Mononuclear cell (primary cell): Measurements from ENCODE around the gene TSSK6. TPM values are rescaled to one million over a fixed set of nuclear protein-coding genes. Genes with fewer than 3 reads are reported as not detected.

Source experiments
- H3K27me3 ChIP-seq: 2 replicates; pipeline ENCODE4 v1.6.0; 2011; ENCODE audit warnings: low read length, control low read depth; ENCODE audit not compliant: insufficient read depth
- H3K4me1 ChIP-seq: 2 replicates; pipeline ENCODE4 v1.5.1; 2011; ENCODE audit warnings: mild to moderate bottlenecking, low read length, control low read depth; ENCODE audit not compliant: insufficient read depth
- H3K4me3 ChIP-seq: 2 replicates; pipeline ENCODE4 v1.5.1; 2011; ENCODE audit warnings: mild to moderate bottlenecking, low read length, moderate library complexity
- H3K9me3 ChIP-seq: 2 replicates; pipeline ENCODE4 v1.5.1; 2011; ENCODE audit warnings: low read depth, mild to moderate bottlenecking, control low read depth, low read length
- total RNA-seq: library from RNA; depleted of rRNA; stranded (reverse); fragments of >200 nt; gene quantifications from one replicate; pipeline ENCODE4 v1.2.3, GENCODE V29; 2012

Gene TSSK6
- total RNA-seq, 1 donor: 6.3 TPM

GRCh38 chr19:19539698-19540063, 24.3 kb upstream of the TSSK6 start:
- Histone ChIP-seq H3K4me3 (no peak overlapping the region), H3K9me3 (no peaks in the 10 kb centered on the region), H3K27me3 (peaks cover 16% of the 10 kb centered on the region), H3K4me1 (peaks cover 31% of the 10 kb centered on the region)

GRCh38 chr19:19538785-19539166, 23.4 kb upstream of the TSSK6 start:
- no peak overlapping the region for H3K4me3 ChIP-seq
- peaks cover 31% of the 10 kb centered on the region for H3K4me1 ChIP-seq
- no peaks in the 10 kb centered on the region for H3K9me3 ChIP-seq
- peaks cover 16% of the 10 kb centered on the region for H3K27me3 ChIP-seq

- Histone ChIP-seq H3K4me1 (peaks cover 31% of the 10 kb centered on the region), H3K9me3 (no peaks in the 10 kb centered on the region), H3K27me3 (peaks cover 16% of the 10 kb centered on the region), H3K4me3 (no peak within 1 kb of the TSS)
Measured at GRCh38 chr19:19538061-19538784, 22.9 kb upstream of the TSSK6 start, which contains the start of gene CILP2. CILP2 (plus strand) TSS chr19:19538265; CDS start chr19:19538350, 85 bp downstream.

- no peak overlapping the region for H3K4me3 ChIP-seq
- H3K9me3 ChIP-seq: no peaks in the 10 kb centered on the region
- peaks cover 16% of the 10 kb centered on the region for H3K27me3 ChIP-seq
- H3K4me1 ChIP-seq: peaks cover 28% of the 10 kb centered on the region
Measured at GRCh38 chr19:19537075-19538048, 22.0 kb upstream of the TSSK6 start.

GRCh38 chr19:19535311-19536191, 20.2 kb upstream of the TSSK6 start:
- H3K27me3 ChIP-seq: peaks cover 16% of the 10 kb centered on the region

GRCh38 chr19:19534556-19535265, 19.4 kb upstream of the TSSK6 start:
- H3K9me3 ChIP-seq: no peaks in the 10 kb centered on the region

More at GRCh38 chr19:19535311-19536191, 20.2 kb upstream of the TSSK6 start:
- H3K9me3 ChIP-seq: no peaks in the 10 kb centered on the region
- H3K4me1 ChIP-seq: peaks cover 14% of the 10 kb centered on the region
- H3K4me3 ChIP-seq: no peak overlapping the region

GRCh38 chr19:19533841-19534240, 18.5 kb upstream of the TSSK6 start:
- Histone ChIP-seq H3K9me3 (no peaks in the 10 kb centered on the region), H3K4me1 (peaks cover 14% of the 10 kb centered on the region), H3K4me3 (no peak overlapping the region), H3K27me3 (peaks cover 8% of the 10 kb centered on the region)

More at GRCh38 chr19:19534556-19535265, 19.4 kb upstream of the TSSK6 start:
- Histone ChIP-seq H3K4me3 (no peak overlapping the region), H3K4me1 (peaks cover 14% of the 10 kb centered on the region), H3K27me3 (peaks cover 12% of the 10 kb centered on the region)

GRCh38 chr19:19532806-19533701, 17.7 kb upstream of the TSSK6 start:
- Histone ChIP-seq H3K4me3 (no peak overlapping the region), H3K4me1 (peaks cover 9% of the 10 kb centered on the region), H3K9me3 (no peaks in the 10 kb centered on the region), H3K27me3 (peaks cover under 1% of the 10 kb centered on the region)

GRCh38 chr19:19531951-19532805, 16.8 kb upstream of the TSSK6 start:
- H3K4me1 ChIP-seq: peaks cover 6% of the 10 kb centered on the region
- H3K9me3 ChIP-seq: no peaks in the 10 kb centered on the region
- no peak overlapping the region for H3K4me3 ChIP-seq
- H3K27me3 ChIP-seq: no peaks in the 10 kb centered on the region

- Histone ChIP-seq H3K9me3 (no peaks in the 10 kb centered on the region), H3K27me3 (no peaks in the 10 kb centered on the region), H3K4me3 (no peak overlapping the region), H3K4me1 (peaks cover 6% of the 10 kb centered on the region)
Measured at GRCh38 chr19:19530889-19531288, 15.5 kb upstream of the TSSK6 start.

GRCh38 chr19:19530423-19530804, 15.1 kb upstream of the TSSK6 start:
- Histone ChIP-seq H3K27me3 (no peaks in the 10 kb centered on the region), H3K9me3 (no peaks in the 10 kb centered on the region), H3K4me3 (no peak overlapping the region), H3K4me1 (peaks cover 6% of the 10 kb centered on the region)

GRCh38 chr19:19529783-19530422, 14.6 kb upstream of the TSSK6 start:
- Histone ChIP-seq H3K4me3 (no peak overlapping the region), H3K9me3 (no peaks in the 10 kb centered on the region), H3K4me1 (peaks cover 6% of the 10 kb centered on the region)

More at GRCh38 chr19:19529783-19530422, 14.6 kb upstream of the TSSK6 start:
- no peaks in the 10 kb centered on the region for H3K27me3 ChIP-seq
